Trophoblast cell (in vitro differentiated cells and primary cell): Measurements from ENCODE around the gene CCDC18.
"Not testable (repeated sequence)": the region's sequence is repeated elsewhere in the genome, so short reads cannot be mapped to it uniquely, and the experiment has no call there.

Source experiments
- DNase-seq, 2 donors: peaks; one replicate each; pipeline ENCODE4 v3.0.0-alpha.2; 2016
- H2AFZ ChIP-seq: 2 replicates; pipeline ENCODE4 v1.6.1; 2013; ENCODE audit warnings: low read length, moderate library complexity, mild to moderate bottlenecking; ENCODE audit not compliant: insufficient read depth, poor library complexity
- H2AK5ac ChIP-seq: 2 replicates; pipeline ENCODE4 v1.6.1; 2013; ENCODE audit warnings: mild to moderate bottlenecking, low read length
- H2BK120ac ChIP-seq: 2 replicates; pipeline ENCODE4 v1.6.1; 2013; ENCODE audit warnings: low read length, mild to moderate bottlenecking, moderate library complexity; ENCODE audit not compliant: insufficient read depth, poor library complexity
- H2BK12ac ChIP-seq: 2 replicates; pipeline ENCODE4 v1.6.1; 2013; ENCODE audit warnings: mild to moderate bottlenecking, low read length, moderate library complexity
- H2BK5ac ChIP-seq: 2 replicates; pipeline ENCODE4 v1.6.1; 2013; ENCODE audit warnings: low read length, low read depth, moderate library complexity, mild to moderate bottlenecking; ENCODE audit not compliant: poor library complexity
- H3K14ac ChIP-seq: 2 replicates; pipeline ENCODE4 v1.6.1; 2013; ENCODE audit warnings: mild to moderate bottlenecking, low read length
- H3K18ac ChIP-seq: 2 replicates; pipeline ENCODE4 v1.6.1; 2013; ENCODE audit warnings: mild to moderate bottlenecking, low read length
- H3K23ac ChIP-seq: 2 replicates; pipeline ENCODE4 v1.6.1; 2013; ENCODE audit warnings: low read length
- H3K27ac ChIP-seq: 2 replicates; pipeline ENCODE4 v1.5.1; 2013; ENCODE audit warnings: low read depth, mild to moderate bottlenecking, inconsistent platforms, low read length, moderate library complexity
- H3K27me3 ChIP-seq: 2 replicates; pipeline ENCODE4 v1.6.1; 2013; ENCODE audit warnings: inconsistent platforms, mild to moderate bottlenecking, low read length, moderate library complexity; ENCODE audit not compliant: insufficient read depth
- H3K36me3 ChIP-seq, 2 experiments: 1 replicate in 1 of 2; 2 replicates in 1 of 2; pipeline ENCODE4 v1.6.1; 2013; ENCODE audit warnings: low read length in 2 of 2, mild to moderate bottlenecking in 2 of 2, moderate library complexity in 1 of 2; ENCODE audit not compliant: insufficient read depth in 2 of 2, control insufficient read depth in 1 of 2
- H3K4ac ChIP-seq: 2 replicates; pipeline ENCODE4 v1.6.1; 2013; ENCODE audit warnings: low read depth, mild to moderate bottlenecking, low read length, moderate library complexity
- H3K4me1 ChIP-seq, 2 experiments: 1 replicate in 1 of 2; 2 replicates in 1 of 2; pipeline ENCODE4 v1.6.1; 2013; ENCODE audit warnings: low read length in 2 of 2, mild to moderate bottlenecking in 2 of 2, moderate library complexity in 1 of 2; ENCODE audit not compliant: insufficient read depth in 2 of 2, control insufficient read depth in 1 of 2
- H3K4me2 ChIP-seq: 2 replicates; pipeline ENCODE4 v1.6.1; 2013; ENCODE audit warnings: inconsistent platforms, mild to moderate bottlenecking, low read length, moderate library complexity
- H3K4me3 ChIP-seq: 2 replicates; pipeline ENCODE4 v1.5.1; 2013; ENCODE audit warnings: mild to moderate bottlenecking, low read depth, low read length, inconsistent platforms
- H3K79me1 ChIP-seq: one replicate; pipeline ENCODE4 v1.6.1; 2013; ENCODE audit warnings: low read length
- H3K79me2 ChIP-seq: 2 replicates; pipeline ENCODE4 v1.6.1; 2013; ENCODE audit warnings: low read length, mild to moderate bottlenecking; ENCODE audit not compliant: control insufficient read depth, insufficient read depth, poor library complexity
- H3K9ac ChIP-seq: 2 replicates; pipeline ENCODE4 v1.6.1; 2013; ENCODE audit warnings: mild to moderate bottlenecking, low read length
- H3K9me3 ChIP-seq: 2 replicates; pipeline ENCODE4 v1.6.1; 2013; ENCODE audit warnings: low read depth, mild to moderate bottlenecking, control low read depth, inconsistent platforms, low read length; ENCODE audit not compliant: insufficient read depth
- H4K12ac ChIP-seq: 2 replicates; pipeline ENCODE4 v1.6.1; 2013; ENCODE audit warnings: low read depth, mild to moderate bottlenecking, low read length, moderate library complexity
- H4K8ac ChIP-seq: 2 replicates; pipeline ENCODE4 v1.6.1; 2013; ENCODE audit warnings: low read depth, mild to moderate bottlenecking, low read length, moderate library complexity
- H4K91ac ChIP-seq: one replicate; pipeline ENCODE4 v1.6.1; 2013; ENCODE audit warnings: low read depth, mild to moderate bottlenecking, low read length, moderate library complexity
- WGBS: extraction: QIAGEN DNeasy Blood & Tissue Kit; methylation state at CpG from one replicate; pipeline ENCODE4 v1.1.7; 2013; ENCODE audit warnings: missing lambda C conversion rate; ENCODE audit not compliant: insufficient read length, insufficient coverage; ENCODE audit errors: extremely low coverage; 5-methylcytosine and 5-hydroxymethylcytosine counted together

CCDC18 gene

DNA sequence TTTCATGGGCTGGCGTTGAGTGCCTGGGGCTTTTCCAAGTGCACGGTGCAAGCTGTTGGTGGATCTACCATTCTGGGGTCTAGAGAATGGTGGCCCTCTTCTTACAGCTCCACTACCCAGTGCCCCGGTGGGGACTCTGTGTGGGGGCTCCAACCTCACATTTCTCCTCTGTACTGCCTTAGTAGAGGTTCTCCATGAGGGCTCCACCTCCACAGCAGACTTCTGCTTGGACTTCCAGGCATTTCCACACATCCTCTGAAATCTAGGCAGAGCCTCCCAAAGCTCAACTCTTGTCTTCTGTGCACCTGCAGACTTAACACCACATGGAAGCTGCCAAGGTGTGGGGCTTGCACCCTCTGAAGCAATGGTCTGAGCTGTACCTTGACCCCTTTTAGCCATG, 82.1 kb downstream of the CCDC18 start:
- no CpG with 5 or more reads among the region's 3 CpGs for WGBS
- no peak overlapping the region for H2AFZ ChIP-seq

DNA sequence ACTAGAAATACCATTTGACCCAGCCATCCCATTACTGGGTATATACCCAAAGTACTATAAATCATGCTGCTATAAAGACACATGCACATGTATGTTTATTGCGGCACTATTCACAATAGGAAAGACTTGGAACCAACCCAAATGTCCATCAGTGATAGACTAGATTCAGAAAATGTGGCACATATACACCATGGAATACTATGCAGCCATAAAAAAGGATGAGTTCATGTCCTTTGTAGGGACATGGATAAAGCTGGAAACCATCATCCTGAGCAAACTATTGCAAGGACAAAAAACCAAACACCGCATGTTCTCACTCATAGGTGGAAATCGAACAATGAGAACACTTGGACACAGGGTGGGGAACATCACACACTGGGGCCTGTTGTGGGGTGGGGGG, 88.4 kb downstream of the CCDC18 start:
- H3K4ac ChIP-seq, H3K27me3 ChIP-seq, H3K4me3 ChIP-seq, H3K79me1 ChIP-seq, H3K9ac ChIP-seq, H3K27ac ChIP-seq, H4K12ac ChIP-seq, H2BK120ac ChIP-seq, H3K4me1 ChIP-seq, H3K4me2 ChIP-seq, H3K9me3 ChIP-seq, H3K14ac ChIP-seq, H2BK12ac ChIP-seq, H4K8ac ChIP-seq, H3K18ac ChIP-seq, H2BK5ac ChIP-seq, H4K91ac ChIP-seq, H2AFZ ChIP-seq, H3K23ac ChIP-seq, DNase-seq, H2AK5ac ChIP-seq, H3K36me3 ChIP-seq, H3K79me2 ChIP-seq: not testable (repeated sequence)
- WGBS, result no CpG with 5 or more reads among the region's 3 CpGs

More for the DNA sequence above, 82.1 kb downstream of the CCDC18 start:
- no peak overlapping the region for H3K23ac ChIP-seq
- H4K91ac ChIP-seq, result no peak overlapping the region
- no peak overlapping the region for H3K4me2 ChIP-seq
- H3K18ac ChIP-seq, result no peak overlapping the region
- no peak for DNase-seq
- no peaks in the 10 kb centered on the region for H3K79me2 ChIP-seq
- no peaks in the 10 kb centered on the region for H3K79me1 ChIP-seq
- H3K4me3 ChIP-seq, result no peak overlapping the region
- H2BK12ac ChIP-seq, result no peak overlapping the region
- no peak overlapping the region for H2AK5ac ChIP-seq
- no peaks in the 10 kb centered on the region for H3K4me1 ChIP-seq
- H3K36me3 ChIP-seq, result peaks cover 5 to 9% of the 10 kb centered on the region in 2 experiments
- no peak overlapping the region for H3K4ac ChIP-seq
- no peak overlapping the region for H3K27ac ChIP-seq
- H3K9me3 ChIP-seq, result peaks cover 6% of the 10 kb centered on the region
- no peaks in the 10 kb centered on the region for H3K27me3 ChIP-seq
- no peak overlapping the region for H2BK120ac ChIP-seq
- no peak overlapping the region for H4K12ac ChIP-seq
- no peak overlapping the region for H3K14ac ChIP-seq
- no peak overlapping the region for H4K8ac ChIP-seq
- H3K9ac ChIP-seq, result no peak overlapping the region
- no peak overlapping the region for H2BK5ac ChIP-seq

DNA sequence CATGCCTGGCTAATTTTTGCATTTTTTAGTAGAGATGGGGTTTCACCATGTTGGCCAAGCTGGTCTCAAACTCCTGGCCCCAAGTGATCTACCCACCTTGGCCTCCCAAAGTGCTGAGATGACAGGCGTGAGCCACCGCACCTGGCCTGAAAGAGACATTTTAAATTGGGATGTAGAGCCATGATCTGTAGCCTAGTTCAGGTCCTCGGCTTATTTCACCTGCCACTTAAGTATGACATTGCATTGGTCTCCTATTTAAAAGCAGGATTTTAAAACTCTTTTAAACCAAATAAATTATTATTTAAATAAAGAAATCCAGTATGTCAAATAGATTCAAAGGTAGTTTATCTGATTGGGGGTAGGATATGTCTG, 94.7 kb downstream of the CCDC18 start:
- not testable (repeated sequence) for H3K4ac ChIP-seq, H2BK120ac ChIP-seq, H3K79me1 ChIP-seq, H3K9ac ChIP-seq, H3K9me3 ChIP-seq, H2BK12ac ChIP-seq, H4K91ac ChIP-seq, H3K36me3 ChIP-seq, DNase-seq, H3K4me1 ChIP-seq, H3K4me2 ChIP-seq, H4K8ac ChIP-seq, H3K4me3 ChIP-seq, H2AFZ ChIP-seq, H3K14ac ChIP-seq, H3K23ac ChIP-seq, H3K27me3 ChIP-seq, H2BK5ac ChIP-seq, H3K18ac ChIP-seq, H4K12ac ChIP-seq, H3K27ac ChIP-seq, H3K79me2 ChIP-seq, H2AK5ac ChIP-seq
- no CpG with 5 or more reads among the region's 3 CpGs for WGBS

DNA sequence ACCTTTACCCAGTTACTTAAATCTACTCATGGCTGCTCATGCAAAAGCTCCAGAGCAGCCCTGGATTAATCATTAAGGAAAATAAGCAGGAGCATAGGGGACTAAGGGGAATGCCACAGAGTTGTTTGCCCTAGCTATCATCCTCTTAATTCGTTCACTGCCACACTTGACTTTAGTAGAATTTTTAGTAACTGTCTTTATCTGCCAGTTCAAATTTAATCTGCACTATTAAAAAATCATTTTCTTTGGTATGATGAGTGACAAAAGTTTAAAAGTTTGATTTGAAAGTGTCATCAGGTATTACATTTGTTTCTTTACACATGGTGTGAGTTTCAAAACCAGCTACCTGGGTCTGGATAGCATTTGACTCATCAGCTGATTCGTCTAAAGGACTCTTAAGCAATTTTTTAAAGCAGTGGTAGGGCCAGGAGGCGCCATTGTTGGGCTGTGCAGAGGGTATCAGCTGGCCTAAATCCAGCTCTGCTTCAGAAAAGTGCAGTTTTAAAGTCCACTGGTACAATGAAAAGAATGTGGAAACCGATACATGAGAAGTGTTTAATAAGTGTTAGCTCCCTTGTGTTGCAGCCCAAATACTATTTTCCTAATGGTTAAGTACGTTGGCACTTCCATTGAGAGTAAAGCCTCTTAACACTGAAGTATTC, 95.2 kb downstream of the CCDC18 start:
- Histone ChIP-seq H3K18ac (no peak overlapping the region), H3K23ac (no peak overlapping the region), H2BK12ac (no peak overlapping the region), H4K91ac (no peak overlapping the region), H3K36me3 (peaks cover 0 to 4% of the 10 kb centered on the region in 2 experiments), H2BK120ac (no peak overlapping the region), H3K27ac (no peak overlapping the region), H3K4ac (no peak overlapping the region), H2AK5ac (no peak overlapping the region), H2AFZ (no peak overlapping the region), H4K8ac (no peak overlapping the region), H3K9ac (no peak overlapping the region), H3K9me3 (peaks cover 3% of the 10 kb centered on the region), H3K14ac (no peak overlapping the region), H2BK5ac (no peak overlapping the region), H3K27me3 (no peaks in the 10 kb centered on the region), H4K12ac (no peak overlapping the region), H3K4me1 (no peaks in the 10 kb centered on the region), H3K79me1 (no peaks in the 10 kb centered on the region), H3K79me2 (no peaks in the 10 kb centered on the region), H3K4me3 (no peak overlapping the region), H3K4me2 (no peak overlapping the region)
- DNase-seq, result peak in 1 of 2 donors; percentile 2
- no CpG with 5 or more reads among the region's 5 CpGs for WGBS
